Measurements from ENCODE around the gene FLT3. TPM values are rescaled to one million over a fixed set of nuclear protein-coding genes. Genes with fewer than 3 reads are reported as not detected.
"Not testable (repeated sequence)": the region's sequence is repeated elsewhere in the genome, so short reads cannot be mapped to it uniquely, and the experiment has no call there.

The FLT3 gene
- total RNA-seq: 1 to 10 TPM in 1 of 2 donors, under 1 TPM in 1; 0.27 to 2.4 TPM

- no peaks in the 10 kb centered on the region for H3K9me3 ChIP-seq
- H3K4me3 ChIP-seq: peak within 1 kb of the TSS; percentile 9 to 23
- TF ChIP-seq POLR2A (IDR thresholded peaks at IDR 0.05) (no peak), CTCF (IDR thresholded peaks at IDR 0.05) (no peak), POLR2AphosphoS5 (IDR thresholded peaks at IDR 0.05) (no peak)
- H3K27me3 ChIP-seq (replicated peaks; ENCODE audit: insufficient read depth): peaks cover 26% of the 10 kb centered on the region
- H3K4me1 ChIP-seq (replicated peaks): no peaks in the 10 kb centered on the region
- WGBS: 3% methylated on average over 69 of the region's 106 CpGs
- H3K27ac ChIP-seq: no peak within 1 kb of the TSS
- H3K36me3 ChIP-seq: no peaks in the 10 kb centered on the region
- intact Hi-C loops (cut with DNase I): no loop called here
- no peak for DNase-seq (ENCODE audit: low spot score)
Observed at GRCh38 chr13:28100150-28101121, at the start of gene FLT3. Gene FLT3 (minus strand): TSS chr13:28100576. CDS start chr13:28100510, 66 bp downstream.

GRCh38 chr13:28147495-28147894 lies 47.1 kb upstream of the FLT3 start:
- Histone ChIP-seq H3K36me3 (no peaks in the 10 kb centered on the region), H3K9me3 (no peaks in the 10 kb centered on the region), H3K27me3 (replicated peaks; ENCODE audit: insufficient read depth) (no peaks in the 10 kb centered on the region), H3K4me3 (no peak overlapping the region), H3K4me1 (replicated peaks) (no peaks in the 10 kb centered on the region), H3K27ac (no peak overlapping the region)
- no peak for TF ChIP-seq POLR2AphosphoS5 (IDR thresholded peaks at IDR 0.05)
- 71% methylated on average over 1 of the region's 1 CpG for WGBS
- no peak for DNase-seq (ENCODE audit: low spot score)
- intact Hi-C loops (cut with DNase I): loop anchor here (10.0 kb wide), 1 partner anchor 127 kb away; no protein-coding TSS in a partner anchor

- Histone ChIP-seq H3K27me3 (replicated peaks; ENCODE audit: insufficient read depth) (no peaks in the 10 kb centered on the region), H3K27ac (no peak overlapping the region), H3K4me3 (no peak overlapping the region), H3K9me3 (no peaks in the 10 kb centered on the region), H3K36me3 (no peaks in the 10 kb centered on the region), H3K4me1 (replicated peaks) (peaks cover 5% of the 10 kb centered on the region)
- intact Hi-C loops (cut with DNase I): loop anchor here (10.0 kb wide), 1 partner anchor 130 kb away; no protein-coding TSS in a partner anchor
- TF ChIP-seq POLR2A (IDR thresholded peaks at IDR 0.05): no peak
- TF ChIP-seq POLR2AphosphoS5 (IDR thresholded peaks at IDR 0.05): peak; percentile 7
- 78% methylated on average over 6 of the region's 6 CpGs for WGBS
- no peak for DNase-seq (ENCODE audit: low spot score)
Observed at GRCh38 chr13:28145049-28145448, 44.7 kb upstream of the FLT3 start.

GRCh38 chr13:28141542-28141941 lies 41.2 kb upstream of the FLT3 start:
- H3K9me3 ChIP-seq; H3K27ac ChIP-seq; H3K4me1 ChIP-seq (replicated peaks); H3K36me3 ChIP-seq; H3K4me3 ChIP-seq; DNase-seq (ENCODE audit: low spot score); H3K27me3 ChIP-seq (replicated peaks; ENCODE audit: insufficient read depth): not testable (repeated sequence)
- 80% methylated on average over 10 of the region's 10 CpGs for WGBS
- intact Hi-C loops (cut with DNase I): loop anchor here (10.0 kb wide), 1 partner anchor 133 kb away; no protein-coding TSS in a partner anchor

- Histone ChIP-seq H3K27me3 (replicated peaks; ENCODE audit: insufficient read depth) (no peaks in the 10 kb centered on the region), H3K4me3 (peak overlapping the region in 1 of 2 donors; percentile 82), H3K9me3 (no peaks in the 10 kb centered on the region), H3K27ac (no peak overlapping the region), H3K4me1 (replicated peaks) (peaks cover 5% of the 10 kb centered on the region), H3K36me3 (no peaks in the 10 kb centered on the region)
- no peak for DNase-seq (ENCODE audit: low spot score)
- 59% methylated on average over 10 of the region's 10 CpGs for WGBS
- intact Hi-C loops (cut with DNase I): loop anchor here (10.0 kb wide), 1 partner anchor 134 kb away; no protein-coding TSS in a partner anchor
- TF ChIP-seq CTCF (IDR thresholded peaks at IDR 0.05): no peak
- no peak for TF ChIP-seq POLR2A (IDR thresholded peaks at IDR 0.05)
- no peak for TF ChIP-seq POLR2AphosphoS5 (IDR thresholded peaks at IDR 0.05)
Observed at GRCh38 chr13:28140433-28141125, 40.2 kb upstream of the FLT3 start.
